KBM-7 (cell line): Measurements from ENCODE around the gene ZNF839.
"Not testable (repeated sequence)": the region's sequence is repeated elsewhere in the genome, so short reads cannot be mapped to it uniquely, and the experiment has no call there.

Experiments
- DNase-seq: peaks from one replicate; pipeline ENCODE4 v3.0.0-alpha.2; 2015
- in situ Hi-C: fragments of 300-500 bp; cut with MboI; formaldehyde crosslinking; loops from 2 replicates; pipeline ENCODE4 v1.14.3; 2020; ENCODE audit warnings: low sequenced_read_pairs, low pct_unique_long_range_greater_than_20kb, mixed read lengths

Gene ZNF839

DNA sequence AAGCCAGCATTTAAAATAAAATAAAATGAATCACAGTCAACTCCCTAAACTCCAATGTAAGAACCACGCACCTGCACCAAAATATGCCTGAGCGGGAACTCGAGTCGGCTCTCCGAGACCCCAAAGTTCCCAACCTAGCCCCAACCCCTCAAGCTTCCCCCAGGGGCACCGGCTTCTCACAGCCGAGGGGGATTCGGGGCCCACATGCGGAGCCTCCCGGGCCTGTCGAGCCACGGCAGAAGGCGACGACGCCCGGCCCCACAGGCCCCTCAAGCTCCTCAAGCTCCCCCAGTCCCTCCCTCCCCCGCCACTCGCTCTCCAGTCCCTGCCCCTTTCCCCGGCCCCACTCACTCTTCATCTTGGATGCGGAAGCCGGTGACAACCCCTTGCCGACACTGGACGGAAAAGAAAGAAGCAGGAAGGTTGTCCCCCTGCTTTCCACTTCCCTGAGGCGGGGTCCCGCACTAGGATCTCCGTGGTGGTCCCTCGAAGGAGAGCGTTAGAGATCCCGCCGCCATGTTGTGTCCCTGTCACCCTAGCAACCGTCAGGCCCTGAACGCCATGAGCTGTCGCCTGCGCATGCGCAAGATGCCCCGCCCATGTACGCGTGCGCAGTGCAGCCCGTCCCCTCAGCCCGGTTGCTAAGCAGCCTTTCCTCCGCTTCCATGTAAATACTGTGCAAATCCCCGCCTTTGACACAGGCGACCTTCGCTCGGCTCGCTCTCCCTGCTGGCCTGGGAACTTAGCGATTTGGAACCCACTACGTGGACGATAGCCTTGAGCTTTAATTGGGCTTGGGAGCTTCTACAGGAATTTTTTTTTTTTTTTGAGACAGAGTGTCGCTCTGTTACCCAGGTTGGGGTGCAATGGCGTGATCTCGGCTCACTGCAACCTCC lies 14.7 kb upstream of the ZNF839 start, which contains the start of gene MOK:
Gene MOK, minus strand, starts transcription at position 554 of the 896 bp plus-strand sequence. Its CDS starts 196 bp downstream, at position 358.
- in situ Hi-C loops = no loop called here
- peak; percentile 98 for DNase-seq

GRCh38 chr14:102314242-102315011 lies 5.1 kb upstream of the ZNF839 start:
- peak; percentile 92 for DNase-seq
- in situ Hi-C loops = no loop called here

DNA sequence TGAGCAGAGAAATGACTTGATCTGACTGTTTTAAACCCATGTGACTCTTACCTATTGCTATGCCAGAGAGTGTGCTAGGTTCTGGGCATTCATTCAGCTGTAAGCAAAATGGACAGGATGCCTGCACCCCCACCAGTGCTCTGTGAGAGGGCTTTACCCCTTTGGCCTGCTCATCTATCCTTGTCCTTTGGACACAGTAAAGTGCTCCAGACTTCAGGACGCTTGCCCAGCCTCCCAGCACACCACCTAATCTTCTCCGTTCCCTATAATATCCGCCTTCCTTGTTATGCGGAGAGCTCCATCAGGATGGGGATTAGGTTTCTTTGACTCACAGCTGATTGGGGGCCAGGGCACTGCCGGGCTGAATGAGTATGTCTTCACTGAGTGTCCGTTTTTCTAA lies 4.4 kb upstream of the ZNF839 start:
- in situ Hi-C loops = no loop called here
- no peak for DNase-seq

DNA sequence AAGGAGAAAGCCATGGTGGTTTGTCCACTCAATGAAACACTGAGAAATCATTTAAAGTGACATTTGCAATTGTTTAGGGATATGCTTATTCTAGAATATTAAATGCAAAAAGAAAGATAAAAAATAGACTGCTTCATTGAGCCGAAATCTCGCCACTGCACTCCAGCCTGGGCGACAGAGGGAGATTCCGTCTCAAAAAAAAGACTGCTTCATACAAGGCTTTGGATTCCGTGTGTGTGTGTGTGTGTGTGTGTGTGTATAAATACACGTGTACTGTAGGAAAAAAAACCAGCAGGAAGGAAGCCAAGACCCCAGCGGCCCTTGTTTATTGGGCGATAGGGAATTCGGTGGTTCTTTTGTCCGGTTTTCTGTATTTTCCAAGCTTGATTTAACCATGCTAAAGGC lies 3.2 kb upstream of the ZNF839 start:
- no peak for DNase-seq
- in situ Hi-C loops = no loop called here

GRCh38 chr14:102316743-102317563 lies 2.6 kb upstream of the ZNF839 start:
- in situ Hi-C loops = no loop called here
- peak; percentile 94 for DNase-seq

DNA sequence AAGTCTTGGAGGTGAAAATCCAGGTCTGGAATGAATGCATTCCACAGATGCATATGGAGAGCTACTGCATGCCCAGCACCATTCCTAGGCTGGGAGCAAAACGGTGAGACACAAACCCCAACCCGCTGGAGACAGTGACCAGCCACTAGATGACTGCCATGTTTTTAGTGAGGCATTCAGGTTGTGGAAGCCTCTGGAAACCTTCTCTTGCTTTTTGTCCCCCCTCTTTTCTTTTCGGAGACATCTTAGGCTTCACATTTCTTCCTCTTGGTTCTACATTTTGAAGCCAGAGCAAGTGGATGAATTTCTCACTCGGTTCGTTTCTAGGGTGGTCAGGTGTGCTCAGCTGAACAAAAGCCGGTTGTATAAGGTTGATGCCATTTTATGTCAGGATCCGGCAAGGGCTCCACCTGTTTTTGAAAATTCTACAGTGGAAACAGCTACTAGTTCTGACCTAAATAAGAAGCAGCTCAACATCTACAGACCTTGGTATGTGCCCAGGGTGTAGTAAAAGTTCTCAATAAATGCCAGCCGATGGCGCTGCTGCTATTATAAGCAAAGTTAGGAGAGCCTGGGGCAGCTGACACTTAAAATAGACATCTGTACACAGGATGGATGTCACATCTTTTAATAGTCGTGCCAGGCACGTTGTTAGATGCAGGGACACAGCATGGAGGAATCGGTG lies 1.8 kb upstream of the ZNF839 start:
- peak; percentile 74 for DNase-seq
- in situ Hi-C loops = no loop called here

DNA sequence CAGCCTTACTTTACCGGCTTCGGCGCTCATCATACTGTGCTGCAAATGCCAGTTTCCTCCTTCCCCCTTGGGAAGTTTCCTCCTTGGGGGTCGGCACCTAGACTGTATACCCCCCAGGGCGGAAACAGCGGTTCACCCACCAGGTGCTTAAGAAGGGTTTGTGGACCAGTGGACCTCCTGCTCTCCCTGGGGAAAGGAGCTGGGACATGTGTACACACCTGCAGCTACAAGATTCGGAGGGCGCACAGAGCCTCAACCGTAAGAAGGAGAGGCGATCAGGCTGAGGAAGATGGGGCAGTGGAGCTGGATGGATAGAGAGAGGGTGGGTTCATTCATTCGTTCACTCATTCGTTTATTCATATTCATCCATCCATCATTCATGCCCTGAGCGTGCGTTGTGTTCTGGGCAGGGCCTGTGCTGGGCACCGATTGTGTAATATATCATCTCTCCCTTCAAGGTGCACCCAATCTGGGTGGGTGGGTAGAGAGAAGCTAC lies 717 bp upstream of the ZNF839 start:
- in situ Hi-C loops = no loop called here
- no peak for DNase-seq

- in situ Hi-C loops = no loop called here
- peak; percentile 49 for DNase-seq
Observed at GRCh38 chr14:102320033-102320660, 601 bp downstream of the ZNF839 start.

DNA sequence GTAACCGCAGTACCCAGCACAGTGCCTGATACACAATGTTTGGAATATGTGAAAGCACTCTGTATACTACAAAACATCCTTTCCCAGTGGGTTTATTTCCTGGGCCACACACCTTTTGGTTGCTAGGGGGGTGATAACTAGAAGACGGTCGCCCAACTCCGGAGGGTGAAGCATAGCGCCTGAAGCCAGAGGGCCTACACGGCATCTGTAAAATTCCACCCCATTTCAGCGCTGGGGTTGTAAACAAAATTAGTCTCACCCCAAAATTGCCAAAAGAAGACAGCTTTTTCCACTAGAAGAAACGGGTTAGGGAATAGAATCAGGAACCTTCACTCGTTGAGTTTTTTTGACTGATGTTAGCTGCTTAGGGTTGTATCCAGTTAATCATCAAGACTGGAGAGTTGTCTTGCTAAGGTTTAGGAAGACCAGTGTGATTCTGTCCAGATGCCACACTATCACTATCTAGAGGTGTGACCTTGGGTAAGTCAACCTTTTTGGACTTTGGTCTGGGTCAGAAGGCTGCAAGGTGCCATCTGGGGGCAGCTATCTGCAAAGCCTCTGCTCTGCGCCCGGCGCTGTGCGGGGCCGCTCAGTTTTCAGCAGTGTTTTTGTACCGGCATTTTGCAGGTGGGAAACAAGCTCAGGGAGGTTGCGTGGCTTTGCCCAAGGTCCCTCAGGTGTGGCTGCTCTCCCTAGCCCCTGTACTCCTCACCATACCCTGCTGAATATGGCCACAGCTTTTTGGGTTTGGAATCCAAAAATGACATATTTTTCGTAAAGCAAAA lies 1.3 kb downstream of the ZNF839 start:
- DNase-seq = no peak
- in situ Hi-C loops = no loop called here

GRCh38 chr14:102321456-102322422 lies 2.2 kb downstream of the ZNF839 start:
- DNase-seq = no peak
- in situ Hi-C loops = no loop called here

- in situ Hi-C loops = no loop called here
- DNase-seq = peak; percentile 68
Observed at GRCh38 chr14:102323102-102323501, 3.6 kb downstream of the ZNF839 start.

- in situ Hi-C loops = no loop called here
- no peak for DNase-seq
Observed at GRCh38 chr14:102325791-102326345, 6.3 kb downstream of the ZNF839 start.

DNA sequence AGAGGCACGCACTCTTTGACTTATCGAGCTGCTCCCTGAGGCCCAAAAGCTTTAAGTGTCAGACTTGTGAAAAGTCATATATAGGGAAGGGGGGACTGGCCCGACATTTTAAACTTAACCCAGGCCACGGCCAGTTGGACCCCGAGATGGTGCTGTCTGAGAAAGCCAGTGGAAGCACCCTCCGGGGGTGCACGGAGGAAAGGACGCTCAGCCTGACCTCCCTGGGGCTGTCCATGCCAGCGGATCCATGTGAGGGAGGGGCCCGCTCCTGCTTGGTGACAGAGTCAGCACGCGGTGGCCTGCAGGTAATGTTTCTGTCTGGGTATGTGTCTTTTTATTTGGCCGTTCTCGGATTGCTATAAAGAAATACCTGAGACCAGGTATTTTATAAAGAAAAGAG lies 7.0 kb downstream of the ZNF839 start:
- in situ Hi-C loops = no loop called here
- DNase-seq = no peak

- in situ Hi-C loops, DNase-seq: not testable (repeated sequence)
Observed at GRCh38 chr14:102329381-102329780, 9.8 kb downstream of the ZNF839 start.

DNA sequence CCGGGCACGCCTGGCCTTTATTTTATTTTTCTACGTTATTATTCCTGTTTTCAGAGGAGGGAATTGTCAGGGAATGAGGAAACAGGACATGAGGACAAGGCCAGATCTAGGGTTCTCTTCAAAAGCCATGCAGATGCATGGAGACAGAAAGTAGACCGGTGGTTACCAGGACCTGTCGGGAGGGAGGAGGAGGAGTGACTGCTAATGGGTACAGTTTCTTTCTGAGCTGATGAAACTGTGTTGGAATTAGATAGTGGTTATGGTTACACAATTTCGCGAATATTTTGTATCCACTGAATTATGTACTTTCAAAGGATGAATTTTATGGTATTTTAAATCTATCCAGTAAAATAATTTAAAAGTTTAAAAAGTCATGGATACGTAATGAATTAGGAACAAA lies 11.3 kb downstream of the ZNF839 start:
- no peak for DNase-seq
- in situ Hi-C loops = no loop called here

DNA sequence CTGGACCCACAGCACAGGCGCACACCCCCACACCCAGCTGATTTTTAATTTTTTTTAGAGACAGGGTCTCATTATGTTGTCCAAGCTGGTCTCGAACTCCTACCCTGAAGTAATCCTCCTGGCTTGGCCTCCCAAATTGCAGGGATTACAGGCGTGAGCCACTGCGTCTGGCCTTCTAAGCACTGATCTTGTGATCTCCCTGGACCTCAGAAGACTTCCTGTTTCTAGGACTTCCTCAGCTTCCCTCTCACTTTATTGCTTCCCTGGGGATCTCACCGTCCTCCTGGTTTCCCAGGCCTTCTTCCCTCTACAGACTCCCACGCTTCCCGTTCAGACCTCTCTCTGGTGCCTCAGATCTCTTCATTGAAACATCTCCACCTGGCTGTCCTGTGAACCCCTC lies 13.8 kb downstream of the ZNF839 start:
- in situ Hi-C loops = no loop called here
- no peak for DNase-seq
